ENCODE data around the gene OTULIN. TPM values are rescaled to one million over a fixed set of nuclear protein-coding genes. Genes with fewer than 3 reads are reported as not detected.

OTULIN gene
- polyA plus RNA-seq, 1 of the 3 experiments (the other 2 are of a cell fraction): 6.6 TPM

DNA sequence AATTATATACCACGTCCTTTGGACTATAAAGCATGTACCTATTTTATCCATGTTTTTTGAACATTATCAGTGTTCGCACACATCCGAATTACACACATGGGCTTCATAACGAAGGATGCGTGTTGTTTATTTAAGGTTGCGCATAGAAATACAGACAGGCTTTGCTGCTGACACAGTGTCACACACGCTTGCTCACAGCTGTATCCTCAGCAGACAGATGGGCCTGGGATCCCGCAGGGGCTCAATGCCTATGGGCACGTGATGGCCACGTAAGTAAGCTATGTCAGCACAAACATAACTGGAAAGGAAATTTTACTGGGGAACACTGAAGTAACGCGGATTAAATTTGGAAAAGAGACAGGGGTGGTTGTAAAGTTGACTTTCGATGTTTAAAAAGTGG, 76.6 kb downstream of the OTULIN start:
- Histone ChIP-seq H3K9me2 (no peaks in the 10 kb centered on the region), H3K9me3 (no peaks in the 10 kb centered on the region), H4K20me1 (ENCODE audit: insufficient read depth) (no peaks in the 10 kb centered on the region), H3K79me2 (ENCODE audit: insufficient read depth) (no peaks in the 10 kb centered on the region), H2AFZ (ENCODE audit: low read depth) (no peak overlapping the region), H3K4me3 (ENCODE audit: low read depth in 2 of 2, low read length in 1 of 2) (no peak overlapping the region), H3F3A (replicated peaks; ENCODE audit: insufficient read depth) (peaks cover 26% of the 10 kb centered on the region), H3K27ac (ENCODE audit: low read depth in 2 of 2, low read length in 1 of 2) (no peak overlapping the region), H3K27me3 (ENCODE audit: insufficient read depth) (no peaks in the 10 kb centered on the region), H3K9ac (no peak overlapping the region), H3K4me1 (ENCODE audit: control insufficient read depth in 1 of 2, insufficient read depth in 2 of 2, low read depth in 1 of 2, low read length in 1 of 2) (peaks cover 0 to 29% of the 10 kb centered on the region in 2 experiments; a peak in 3 of 4 replicates), H3K36me3 (replicated peaks in 1 of 2; ENCODE audit: control insufficient read depth in 1 of 2, insufficient read depth in 2 of 2, low read length in 1 of 2) (peaks cover 3 to 12% of the 10 kb centered on the region in 2 experiments), H3K4me2 (no peak overlapping the region)
- no peak for TF ChIP-seq TCF12 (IDR thresholded peaks at IDR 0.05)
- no peak for TF ChIP-seq PBX3 (IDR thresholded peaks at IDR 0.05)
- TF ChIP-seq, protein P1, sequence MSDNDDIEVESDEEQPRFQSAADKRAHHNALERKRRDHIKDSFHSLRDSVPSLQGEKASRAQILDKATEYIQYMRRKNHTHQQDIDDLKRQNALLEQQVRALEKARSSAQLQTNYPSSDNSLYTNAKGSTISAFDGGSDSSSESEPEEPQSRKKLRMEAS (IDR thresholded peaks at IDR 0.05; ENCODE audit: low read depth): no peak
- no peak for TF ChIP-seq FOSL2 (IDR thresholded peaks at IDR 0.05; ENCODE audit: borderline replicate concordance, low read depth)
- TF ChIP-seq CHD2 (IDR thresholded peaks at IDR 0.05; ENCODE audit: low read length, partially characterized antibody): no peak
- TF ChIP-seq REST (IDR thresholded peaks at IDR 0.05; ENCODE audit: low read depth, low read length): no peak
- TF ChIP-seq GABPA (IDR thresholded peaks at IDR 0.05; ENCODE audit: low read depth): no peak
- no peak for TF ChIP-seq POLR2AphosphoS5 (IDR thresholded peaks at IDR 0.05; ENCODE audit: low read depth, low read length)
- TF ChIP-seq YY1 (IDR thresholded peaks at IDR 0.05; ENCODE audit: low read depth): no peak
- TF ChIP-seq, protein P2, sequence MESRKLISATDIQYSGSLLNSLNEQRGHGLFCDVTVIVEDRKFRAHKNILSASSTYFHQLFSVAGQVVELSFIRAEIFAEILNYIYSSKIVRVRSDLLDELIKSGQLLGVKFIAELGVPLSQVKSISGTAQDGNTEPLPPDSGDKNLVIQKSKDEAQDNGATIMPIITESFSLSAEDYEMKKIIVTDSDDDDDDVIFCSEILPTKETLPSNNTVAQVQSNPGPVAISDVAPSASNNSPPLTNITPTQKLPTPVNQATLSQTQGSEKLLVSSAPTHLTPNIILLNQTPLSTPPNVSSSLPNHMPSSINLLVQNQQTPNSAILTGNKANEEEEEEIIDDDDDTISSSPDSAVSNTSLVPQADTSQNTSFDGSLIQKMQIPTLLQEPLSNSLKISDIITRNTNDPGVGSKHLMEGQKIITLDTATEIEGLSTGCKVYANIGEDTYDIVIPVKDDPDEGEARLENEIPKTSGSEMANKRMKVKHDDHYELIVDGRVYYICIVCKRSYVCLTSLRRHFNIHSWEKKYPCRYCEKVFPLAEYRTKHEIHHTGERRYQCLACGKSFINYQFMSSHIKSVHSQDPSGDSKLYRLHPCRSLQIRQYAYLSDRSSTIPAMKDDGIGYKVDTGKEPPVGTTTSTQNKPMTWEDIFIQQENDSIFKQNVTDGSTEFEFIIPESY (IDR thresholded peaks at IDR 0.05; ENCODE audit: borderline replicate concordance, low read depth): no peak
- no peak for TF ChIP-seq EP300 (IDR thresholded peaks at IDR 0.05; ENCODE audit: borderline replicate concordance in 1 of 2, low read depth in 1 of 2, low read length in 1 of 2)
- no peak for TF ChIP-seq RXRA (IDR thresholded peaks at IDR 0.05; ENCODE audit: borderline replicate concordance, low read depth)
- TF ChIP-seq EZH2phosphoT487 (IDR thresholded peaks at IDR 0.05; ENCODE audit: borderline replicate concordance, low read depth): no peak
- TF ChIP-seq JUND (IDR thresholded peaks at IDR 0.05): no peak
- no peak for TF ChIP-seq RAD21 (IDR thresholded peaks at IDR 0.05; ENCODE audit: low read length)
- ChIA-PET POLR2A (no interaction called here), CTCF (interaction anchor here (1.2 to 2.6 kb wide), 2 partner anchors 13 to 18 kb away, joined by 3 to 16 read pairs; no protein-coding TSS in a partner anchor)
- WGBS (ENCODE audit: low lambda C conversion rate): 94% methylated on average over 13 of the region's 13 CpGs
- DNase-seq: no peak

Measured in SK-N-SH (cell line).